ENCODE results near the gene POLG. TPM values are rescaled to one million over a fixed set of nuclear protein-coding genes. Genes with fewer than 3 reads are reported as not detected.

POLG gene
- total RNA-seq, 1 donor from 2014 or later = 38.4 TPM

- DNase-seq = no peak
Measured at GRCh38 chr15:89356634-89357298, 22.1 kb upstream of the POLG start.

- no peak for DNase-seq
Measured at GRCh38 chr15:89353991-89354390, 19.4 kb upstream of the POLG start.

- DNase-seq = no peak
Measured at GRCh38 chr15:89352476-89352875, 17.9 kb upstream of the POLG start.

- DNase-seq = peak; percentile 70
Measured at GRCh38 chr15:89349206-89349558, 14.6 kb upstream of the POLG start.

- DNase-seq = no peak
Measured at GRCh38 chr15:89346516-89347231, 12.1 kb upstream of the POLG start.

GRCh38 chr15:89345248-89345647 is 10.6 kb upstream of the POLG start:
- DNase-seq = no peak

GRCh38 chr15:89342840-89343239 is 8.2 kb upstream of the POLG start:
- no peak for DNase-seq

- no peak for DNase-seq
Measured at GRCh38 chr15:89341316-89342005, 6.8 kb upstream of the POLG start.

- no peak for DNase-seq
Measured at GRCh38 chr15:89340573-89340972, 5.9 kb upstream of the POLG start.

GRCh38 chr15:89338036-89338435 is 3.4 kb upstream of the POLG start:
- DNase-seq = no peak

- no peak for DNase-seq
Measured at GRCh38 chr15:89335298-89336041, 846 bp upstream of the POLG start.

- no peak for DNase-seq
Measured at GRCh38 chr15:89333959-89334509, 590 bp downstream of the POLG start.

- DNase-seq = no peak
Measured at GRCh38 chr15:89333011-89333860, 1.4 kb downstream of the POLG start.

- no peak for DNase-seq
Measured at GRCh38 chr15:89332446-89332845, 2.2 kb downstream of the POLG start.

- no peak for DNase-seq
Measured at GRCh38 chr15:89330881-89331595, 3.6 kb downstream of the POLG start.

GRCh38 chr15:89330119-89330518 is 4.5 kb downstream of the POLG start:
- no peak for DNase-seq

GRCh38 chr15:89329329-89330084 is 5.1 kb downstream of the POLG start:
- DNase-seq = no peak

- DNase-seq = no peak
Measured at GRCh38 chr15:89328398-89329254, 6.0 kb downstream of the POLG start.

GRCh38 chr15:89327113-89327512 is 7.5 kb downstream of the POLG start:
- DNase-seq = no peak
